Upper lobe of left lung (tissue), 4 donors: ENCODE data around the gene JAK3.

Source experiments
- CTCF ChIP-seq, 6 experiments: fragments of 450-650 bp in 4 of 6; fragments of 200-600 bp in 2 of 6; sonication (generic) in 2 of 6; IDR thresholded peaks; one replicate each; pipeline ENCODE4 v1.5.1; 2016 to 2019; ENCODE audit warnings: antibody characterized with exemption in 6 of 6
- POLR2AphosphoS5 ChIP-seq, 2 donors: sonication (generic); formaldehyde crosslinking; IDR thresholded peaks; one replicate each; pipeline ENCODE4 v1.5.1; 2017; ENCODE audit warnings: antibody characterized with exemption in 2 of 2

GRCh38 chr19:17778968-17779929, 68.5 kb downstream of the JAK3 start:
- no peak for TF ChIP-seq POLR2AphosphoS5 (IDR thresholded peaks at IDR 0.05)
- no peak for TF ChIP-seq CTCF (IDR thresholded peaks at IDR 0.05)
